ENCODE measurements around the gene MT1H.

The MT1H gene

DNA sequence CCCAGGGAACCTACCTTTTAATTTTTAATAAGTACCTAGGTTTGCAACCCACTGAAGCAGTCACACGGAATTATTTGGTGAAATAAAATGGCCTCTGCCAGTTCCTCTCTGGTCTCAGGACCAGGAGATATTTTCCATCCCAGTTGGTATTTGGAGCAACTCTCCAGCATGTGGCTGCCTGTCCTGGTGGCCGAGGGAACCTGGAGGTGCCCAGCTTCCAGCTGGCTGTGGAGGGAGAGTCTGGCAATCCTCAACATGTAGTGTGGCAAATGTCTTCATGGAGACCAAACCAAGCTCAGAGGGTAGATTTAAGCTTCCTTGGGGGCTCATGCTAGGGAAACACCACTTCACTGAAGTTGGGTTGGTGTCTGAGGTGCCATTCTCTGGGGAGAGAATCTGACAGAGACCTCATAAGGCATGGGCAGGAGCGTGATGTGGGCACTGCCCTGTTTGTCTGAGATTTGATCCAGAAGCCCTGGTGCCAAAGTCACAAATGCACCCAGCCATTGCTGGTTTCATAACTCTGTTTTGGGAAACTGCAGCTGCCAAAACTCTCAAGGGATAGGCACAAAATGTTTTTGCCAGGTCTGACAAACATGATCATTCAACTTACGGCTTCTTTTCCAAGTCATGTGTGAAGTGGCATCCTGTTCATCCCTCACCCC, 15.4 kb downstream of the MT1H start:
- DNase-seq (ENCODE audit: low spot score): no peak

DNA sequence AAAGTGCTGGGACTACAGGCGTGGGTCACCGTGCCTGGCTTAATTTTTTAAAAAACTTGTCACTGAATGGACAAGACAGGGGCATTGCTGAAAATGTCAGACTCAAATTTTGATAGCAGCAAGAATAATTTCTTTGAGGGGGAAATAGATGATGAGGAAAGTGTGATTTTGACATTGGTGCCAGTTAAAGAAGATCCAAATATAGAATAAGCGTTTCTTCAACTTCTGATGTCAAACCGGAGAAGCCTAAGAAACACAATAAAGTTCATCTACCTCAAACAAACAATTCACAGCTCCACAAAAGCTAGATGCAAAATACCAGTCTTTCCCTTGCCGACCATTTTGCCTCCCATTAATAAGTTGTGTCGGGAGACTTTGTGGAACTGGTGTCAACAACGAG, 17.1 kb downstream of the MT1H start:
- no peak for DNase-seq (ENCODE audit: low spot score)

- DNase-seq (ENCODE audit: low spot score): no peak
These were observed 19.1 kb downstream of the MT1H start for GRCh38 chr16:56688762-56689161.

- peak; percentile 22 for DNase-seq (ENCODE audit: low spot score)
These were observed 19.6 kb downstream of the MT1H start for GRCh38 chr16:56689171-56689570.

DNA sequence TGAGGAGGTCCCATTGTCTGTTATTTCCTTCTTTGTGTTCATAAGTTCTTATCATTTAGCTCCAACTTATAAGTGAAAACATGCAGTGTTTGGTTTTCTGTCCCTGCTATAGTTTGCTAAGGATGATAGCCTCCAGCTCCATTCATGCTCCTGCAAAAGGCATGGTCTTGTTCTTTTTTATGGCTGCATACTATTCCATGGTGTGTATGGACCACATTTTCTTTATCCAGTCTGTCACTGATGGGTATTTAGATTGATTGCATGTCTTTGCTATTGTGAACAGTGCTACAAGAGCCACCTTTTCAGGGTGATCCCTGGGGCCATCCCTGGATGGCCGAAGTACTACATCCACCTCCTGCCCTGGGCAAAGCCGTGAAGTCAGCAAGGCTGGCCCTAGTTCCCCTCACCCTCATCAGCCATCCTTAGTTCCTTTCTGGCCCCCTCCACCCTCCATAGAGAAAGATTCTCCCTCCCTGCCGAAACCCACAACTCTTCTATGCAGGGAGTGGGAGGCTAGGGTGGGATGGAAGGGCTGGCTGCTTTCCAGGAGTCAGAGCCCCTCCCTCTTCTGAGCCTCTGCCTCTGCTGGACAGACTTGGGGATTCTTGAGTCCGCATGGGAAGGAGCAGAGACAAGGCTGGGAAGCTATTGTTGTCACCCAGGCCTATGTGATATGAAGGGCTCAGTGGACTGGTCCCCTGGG, 21.0 kb downstream of the MT1H start:
- no peak for DNase-seq (ENCODE audit: low spot score)

DNA sequence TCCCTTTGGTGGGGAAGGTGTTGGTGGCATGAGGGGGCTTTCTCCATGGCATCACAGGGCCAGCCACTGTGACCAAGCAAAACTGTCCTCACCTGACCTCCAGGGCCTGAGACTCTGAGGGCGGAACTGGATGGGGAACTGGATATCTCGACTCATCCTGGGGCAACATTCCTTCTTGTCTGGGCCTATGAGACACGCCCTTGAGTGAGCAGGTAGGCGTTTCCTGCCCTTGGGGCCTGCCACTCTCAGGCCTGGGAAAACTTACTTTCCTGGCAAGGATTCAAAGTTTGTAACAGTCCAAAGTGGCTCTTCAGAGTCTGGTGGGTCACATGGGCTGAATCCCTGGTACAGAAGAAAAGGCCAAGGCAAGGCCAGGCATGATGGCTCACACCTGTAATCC, 22.3 kb downstream of the MT1H start:
- DNase-seq (ENCODE audit: low spot score): peak; percentile 96

GRCh38 chr16:56695246-56695645, 25.6 kb downstream of the MT1H start:
- DNase-seq (ENCODE audit: low spot score): no peak

DNA sequence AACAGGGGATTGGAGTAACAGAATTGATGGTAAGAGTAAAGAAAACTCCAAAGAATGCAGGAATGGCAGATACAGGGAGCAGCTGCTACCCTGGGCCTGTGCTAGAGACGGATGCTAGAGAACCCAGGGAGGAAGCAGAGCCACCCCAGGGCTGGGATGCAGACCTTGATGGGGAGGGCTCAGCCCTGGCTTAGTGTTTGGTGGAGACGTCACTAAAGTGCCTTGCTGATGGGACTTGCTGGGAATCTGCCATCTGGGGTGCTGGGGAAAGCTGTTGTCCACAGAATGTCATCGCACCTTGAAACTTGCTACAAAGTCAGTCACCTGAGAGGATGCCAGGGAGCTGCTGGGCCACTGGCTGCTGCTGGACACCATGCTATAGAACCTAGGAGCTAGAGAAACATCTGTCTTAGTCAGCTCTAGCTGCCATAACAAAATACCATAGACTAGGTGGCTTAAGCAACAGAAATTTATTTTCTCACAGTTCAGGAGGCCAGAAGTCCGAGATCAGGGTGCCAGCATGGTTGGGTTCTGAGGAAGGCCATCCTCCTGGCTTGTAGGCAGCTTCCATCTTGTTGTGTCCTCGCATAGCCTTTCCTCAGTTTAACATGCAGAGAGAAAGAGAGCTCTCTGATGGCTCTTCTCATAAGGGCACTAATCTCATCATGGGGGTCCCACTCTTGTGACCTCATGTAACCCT, 28.0 kb downstream of the MT1H start:
- no peak for DNase-seq (ENCODE audit: low spot score)

- DNase-seq (ENCODE audit: low spot score): no peak
These were observed 30.6 kb downstream of the MT1H start for GRCh38 chr16:56700195-56700594.

DNA sequence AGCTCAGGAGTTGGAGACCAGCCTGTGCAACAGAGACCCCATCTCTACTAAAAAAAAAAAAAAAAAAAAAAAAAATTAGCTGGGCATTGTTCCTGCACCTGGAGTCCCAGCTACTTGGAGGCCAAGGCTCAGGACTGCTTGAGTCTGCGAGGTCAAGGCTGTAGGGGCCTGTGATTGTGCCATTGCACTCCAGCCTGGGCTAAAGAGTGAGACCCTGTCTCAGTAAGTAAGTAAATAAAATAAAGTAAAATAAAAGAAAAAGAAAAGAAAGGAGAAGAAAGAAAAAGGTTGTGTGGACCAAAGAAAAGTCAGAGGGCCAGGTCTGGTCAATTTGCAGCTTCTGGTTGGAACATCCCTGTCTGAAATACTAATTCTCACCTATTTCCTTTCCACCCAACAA, 31.0 kb downstream of the MT1H start:
- DNase-seq (ENCODE audit: low spot score): no peak

- no peak for DNase-seq (ENCODE audit: low spot score)
These were observed 31.9 kb downstream of the MT1H start for GRCh38 chr16:56701534-56701933.

- DNase-seq (ENCODE audit: low spot score): no peak
These were observed 33.2 kb downstream of the MT1H start for GRCh38 chr16:56702836-56703235.

- no peak for DNase-seq (ENCODE audit: low spot score)
These were observed 39.2 kb downstream of the MT1H start for GRCh38 chr16:56708525-56709442.

DNA sequence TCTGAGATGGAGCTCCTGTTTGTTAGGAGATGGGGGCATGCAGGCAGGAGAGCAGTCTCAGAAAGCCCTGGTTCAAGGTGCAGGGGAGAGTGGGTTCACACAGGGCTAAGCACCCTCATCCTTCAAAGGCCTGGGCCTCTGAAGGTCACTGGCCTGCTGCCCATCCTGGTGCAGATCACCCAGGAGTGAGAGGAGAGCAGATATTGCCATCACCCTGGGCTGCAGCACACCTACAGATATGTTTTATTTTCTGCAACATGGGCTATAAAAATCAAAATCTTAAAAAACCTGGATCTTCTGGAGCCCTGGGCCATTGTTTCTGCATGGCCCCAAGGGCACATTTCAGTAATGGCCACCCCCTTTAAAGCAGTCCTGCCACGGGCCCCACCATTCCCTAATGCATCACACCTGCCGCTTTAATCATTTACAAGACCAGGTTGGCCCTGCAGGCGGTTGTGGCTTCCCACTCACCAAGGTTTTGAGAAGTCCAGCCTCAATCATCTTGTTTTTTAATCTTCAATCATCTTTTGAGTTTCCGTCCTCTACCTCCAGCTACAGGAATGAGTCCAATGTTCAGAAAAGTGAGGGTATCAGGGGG, 39.9 kb downstream of the MT1H start:
- DNase-seq (ENCODE audit: low spot score): no peak

GRCh38 chr16:56710181-56710737, 40.6 kb downstream of the MT1H start:
- no peak for DNase-seq (ENCODE audit: low spot score)

GRCh38 chr16:56711862-56712261, 42.2 kb downstream of the MT1H start:
- DNase-seq (ENCODE audit: low spot score): no peak

GRCh38 chr16:56713794-56714193, 44.2 kb downstream of the MT1H start:
- no peak for DNase-seq (ENCODE audit: low spot score)

DNA sequence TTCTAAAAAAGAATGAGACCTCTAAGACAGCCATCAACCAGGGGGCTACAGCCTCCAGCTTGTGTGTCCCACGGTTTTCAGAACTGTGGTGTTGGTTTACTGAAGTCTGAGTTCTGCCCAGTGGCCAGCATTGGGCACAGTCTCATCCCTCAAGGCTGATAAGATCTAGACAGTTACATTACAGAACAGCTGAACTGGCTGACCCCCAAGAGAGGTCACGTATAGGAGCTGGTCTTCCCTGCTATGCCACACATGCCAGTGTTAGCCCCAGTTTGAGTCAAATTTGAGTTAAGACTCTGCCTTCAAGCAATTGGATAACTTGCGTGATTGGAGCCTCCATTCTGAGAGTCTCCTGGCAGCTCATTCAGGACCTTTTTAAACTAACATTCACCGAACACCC, 45.5 kb downstream of the MT1H start:
- DNase-seq (ENCODE audit: low spot score): no peak

- DNase-seq (ENCODE audit: low spot score): no peak
These were observed 47.1 kb downstream of the MT1H start for GRCh38 chr16:56716761-56717160.

GRCh38 chr16:56717532-56717931, 47.9 kb downstream of the MT1H start:
- peak; percentile 25 for DNase-seq (ENCODE audit: low spot score)

Data from kidney tubule cell (primary cell).